Upper lobe of left lung (tissue), 6 donors: Measurements from ENCODE around the gene CD83. TPM values are rescaled to one million over a fixed set of nuclear protein-coding genes. Genes with fewer than 3 reads are reported as not detected.
A peak's percentile ranks its signal among the peaks of the same experiment; 100 is the strongest.

Experiments
- ATAC-seq, 2 donors: fragments of 200-7000 bp; cut with Tn5 transposase; one replicate each; pipeline ENCODE4 v1.9.1; 2022; ENCODE audit warnings: mild to moderate bottlenecking in 2 of 2, moderate library complexity in 2 of 2; ENCODE audit not compliant: low FRiP score in 2 of 2
- DNase-seq, 2 donors: peaks; one replicate each; pipeline ENCODE4 v3.0.0-alpha.2; 2019 to 2020
- H3K27ac ChIP-seq, 4 donors: fragments of 200-600 bp; sonication (generic); one replicate each; pipeline ENCODE4 v1.5.1; 2016 to 2019
- H3K27me3 ChIP-seq, 4 donors: fragments of 200-600 bp; sonication (generic); one replicate each; pipeline ENCODE4 v1.5.1; 2017 to 2019
- H3K36me3 ChIP-seq, 4 donors: fragments of 200-600 bp; sonication (generic); one replicate each; pipeline ENCODE4 v1.5.1; 2016 to 2019
- H3K4me1 ChIP-seq, 4 donors: fragments of 200-600 bp; sonication (generic); one replicate each; pipeline ENCODE4 v1.5.1; 2018 to 2019
- H3K4me3 ChIP-seq, 4 donors: fragments of 200-600 bp; sonication (generic); one replicate each; pipeline ENCODE4 v1.5.1; 2017 to 2019; ENCODE audit warnings: mild to moderate bottlenecking in 2 of 4, moderate library complexity in 1 of 4
- H3K9me3 ChIP-seq, 4 donors: fragments of 200-600 bp; sonication (generic); one replicate each; pipeline ENCODE4 v1.5.1; 2018 to 2019
- EP300 ChIP-seq, 4 donors: sonication (generic); formaldehyde crosslinking; IDR thresholded peaks; one replicate each; pipeline ENCODE4 v1.5.1; 2017; ENCODE audit warnings: antibody characterized with exemption in 4 of 4, control low read depth in 2 of 4
- POLR2A ChIP-seq, 4 donors: fragments of 450-650 bp; IDR thresholded peaks; one replicate each; pipeline ENCODE4 v1.5.1; 2016 to 2017; ENCODE audit warnings: antibody characterized with exemption in 4 of 4, mild to moderate bottlenecking in 2 of 4
- POLR2AphosphoS5 ChIP-seq, 2 donors: sonication (generic); formaldehyde crosslinking; IDR thresholded peaks; one replicate each; pipeline ENCODE4 v1.5.1; 2017; ENCODE audit warnings: antibody characterized with exemption in 2 of 2
- WGBS, 2 donors: methylation state at CpG; one replicate each; pipeline ENCODE4 v1.1.5; 2017 to 2018; 5-methylcytosine and 5-hydroxymethylcytosine counted together
- total RNA-seq, 6 donors: library from RNA; depleted of rRNA in 4 of 6; stranded (reverse); fragments of >200 nt in 4 of 6; gene quantifications; one replicate each; pipeline versions ENCODE4 v1.1.0 to v1.2.1, GENCODE V29; 2016 to 2021
- TF ChIP-seq, protein P1 (sequence below), 6 experiments: fragments of 450-650 bp in 4 of 6; fragments of 200-600 bp in 2 of 6; sonication (generic) in 2 of 6; IDR thresholded peaks; one replicate each; pipeline ENCODE4 v1.5.1; 2016 to 2019; ENCODE audit warnings: antibody characterized with exemption in 6 of 6
- donor health status: DM: no; HTN: no; CAD: no; lungs with moderate emphysema.
- donor health status: DM: no; HTN: yes; CAD: no; lungs with severe emphysema.

CD83 gene
- total RNA-seq, 6 donors from 2014 or later, result 13.6 to 40.6 (median 21.5) TPM

DNA sequence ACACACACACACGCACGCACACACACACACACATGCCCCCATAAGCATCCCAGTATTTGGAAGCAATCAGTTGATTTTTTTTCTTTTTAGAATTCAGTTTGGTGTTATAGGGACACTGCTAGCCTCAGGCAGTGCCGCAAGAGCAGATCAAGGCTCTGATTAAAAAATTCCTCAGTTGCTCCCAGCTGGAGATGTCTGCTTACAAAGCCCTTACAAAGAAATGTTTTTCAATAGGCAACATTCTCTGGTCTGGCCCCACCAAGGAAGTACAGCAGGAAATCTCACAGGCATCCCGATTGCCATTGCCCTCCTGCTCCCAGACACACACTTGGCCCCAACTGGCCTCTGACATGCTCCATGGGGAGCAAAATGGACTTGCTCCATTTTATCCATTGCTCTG, 22.9 kb upstream of the CD83 start:
- peaks cover 0 to under 1% (median 0%) of the 10 kb centered on the region in 4 donors for H3K4me1 ChIP-seq
- WGBS, 2 donors, result 86 to 95% methylated on average over 4 of the region's 4 CpGs
- TF ChIP-seq, protein P1, sequence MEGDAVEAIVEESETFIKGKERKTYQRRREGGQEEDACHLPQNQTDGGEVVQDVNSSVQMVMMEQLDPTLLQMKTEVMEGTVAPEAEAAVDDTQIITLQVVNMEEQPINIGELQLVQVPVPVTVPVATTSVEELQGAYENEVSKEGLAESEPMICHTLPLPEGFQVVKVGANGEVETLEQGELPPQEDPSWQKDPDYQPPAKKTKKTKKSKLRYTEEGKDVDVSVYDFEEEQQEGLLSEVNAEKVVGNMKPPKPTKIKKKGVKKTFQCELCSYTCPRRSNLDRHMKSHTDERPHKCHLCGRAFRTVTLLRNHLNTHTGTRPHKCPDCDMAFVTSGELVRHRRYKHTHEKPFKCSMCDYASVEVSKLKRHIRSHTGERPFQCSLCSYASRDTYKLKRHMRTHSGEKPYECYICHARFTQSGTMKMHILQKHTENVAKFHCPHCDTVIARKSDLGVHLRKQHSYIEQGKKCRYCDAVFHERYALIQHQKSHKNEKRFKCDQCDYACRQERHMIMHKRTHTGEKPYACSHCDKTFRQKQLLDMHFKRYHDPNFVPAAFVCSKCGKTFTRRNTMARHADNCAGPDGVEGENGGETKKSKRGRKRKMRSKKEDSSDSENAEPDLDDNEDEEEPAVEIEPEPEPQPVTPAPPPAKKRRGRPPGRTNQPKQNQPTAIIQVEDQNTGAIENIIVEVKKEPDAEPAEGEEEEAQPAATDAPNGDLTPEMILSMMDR (IDR thresholded peaks at IDR 0.05), result no peak
- no peak overlapping the region for H3K4me3 ChIP-seq
- ATAC-seq (peak in 1 of 2 donors; percentile 15), DNase-seq (no peak)
- no peaks in the 10 kb centered on the region for H3K36me3 ChIP-seq
- H3K27me3 ChIP-seq, result no peaks in the 10 kb centered on the region
- no peaks in the 10 kb centered on the region for H3K9me3 ChIP-seq
- no peak overlapping the region for H3K27ac ChIP-seq

DNA sequence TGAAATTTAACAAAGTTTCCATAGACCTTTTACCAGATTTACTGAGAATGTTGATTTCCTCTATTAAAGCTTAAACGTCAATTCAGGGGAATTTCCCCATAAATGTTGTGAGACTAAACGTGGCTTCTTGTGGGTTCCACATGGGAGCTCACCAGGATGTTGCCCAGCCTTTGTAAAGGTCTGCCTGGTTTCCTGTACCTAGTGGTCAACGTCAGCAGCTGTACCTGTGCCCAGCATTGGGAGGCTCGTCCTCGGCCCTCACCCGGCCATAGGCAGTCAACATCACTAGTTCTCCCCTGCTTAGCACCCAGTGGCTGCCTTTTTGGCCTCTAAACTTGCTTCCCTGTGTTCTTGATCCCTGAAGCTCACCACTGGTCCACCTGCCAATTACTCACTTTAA, 22.1 kb upstream of the CD83 start:
- no peaks in the 10 kb centered on the region for H3K9me3 ChIP-seq
- no peak overlapping the region for H3K27ac ChIP-seq
- DNase-seq (no peak), ATAC-seq (no peak)
- 78 to 92% methylated on average over 6 of the region's 6 CpGs for WGBS, 2 donors
- H3K27me3 ChIP-seq, result no peaks in the 10 kb centered on the region
- no peaks in the 10 kb centered on the region for H3K36me3 ChIP-seq
- no peak overlapping the region for H3K4me3 ChIP-seq
- TF ChIP-seq, protein P1 (IDR thresholded peaks at IDR 0.05), result no peak
- TF ChIP-seq EP300 (IDR thresholded peaks at IDR 0.05), result no peak
- no peak for TF ChIP-seq POLR2AphosphoS5 (IDR thresholded peaks at IDR 0.05)
- H3K4me1 ChIP-seq, result peaks cover 0 to 7% (median 0%) of the 10 kb centered on the region in 4 donors

DNA sequence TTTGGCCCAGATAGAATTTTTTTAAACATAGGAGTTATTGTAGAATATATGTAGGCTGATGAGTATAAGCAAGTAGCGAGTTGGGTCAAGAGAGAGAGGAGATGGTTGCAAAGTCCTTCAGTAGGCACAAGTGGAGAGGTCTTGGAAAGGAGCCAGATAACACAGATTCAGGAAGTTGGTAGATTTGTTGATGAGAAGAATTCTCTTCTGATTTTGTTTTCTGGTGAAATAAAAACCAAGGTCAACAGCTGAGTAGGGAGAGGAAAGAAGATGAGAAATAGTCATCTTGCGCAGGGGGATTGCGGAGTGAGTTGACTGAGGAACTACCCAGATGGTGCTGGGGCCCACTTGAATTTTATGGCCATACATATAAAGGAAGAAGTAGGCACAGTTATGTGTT, 17.4 kb upstream of the CD83 start:
- TF ChIP-seq POLR2AphosphoS5 (IDR thresholded peaks at IDR 0.05) (no peak), EP300 (IDR thresholded peaks at IDR 0.05) (no peak), POLR2A (IDR thresholded peaks at IDR 0.05) (no peak)
- TF ChIP-seq, protein P1 (IDR thresholded peaks at IDR 0.05), result no peak
- Histone ChIP-seq H3K27ac (no peak overlapping the region), H3K27me3 (no peaks in the 10 kb centered on the region), H3K4me3 (no peak overlapping the region), H3K9me3 (no peaks in the 10 kb centered on the region), H3K4me1 (peaks cover 0 to 9% (median 0%) of the 10 kb centered on the region in 4 donors), H3K36me3 (no peaks in the 10 kb centered on the region)
- DNase-seq (no peak), ATAC-seq (peak in 1 of 2 donors; percentile 55)
- WGBS, 2 donors, result 60 to 73% methylated on average over 3 of the region's 3 CpGs

DNA sequence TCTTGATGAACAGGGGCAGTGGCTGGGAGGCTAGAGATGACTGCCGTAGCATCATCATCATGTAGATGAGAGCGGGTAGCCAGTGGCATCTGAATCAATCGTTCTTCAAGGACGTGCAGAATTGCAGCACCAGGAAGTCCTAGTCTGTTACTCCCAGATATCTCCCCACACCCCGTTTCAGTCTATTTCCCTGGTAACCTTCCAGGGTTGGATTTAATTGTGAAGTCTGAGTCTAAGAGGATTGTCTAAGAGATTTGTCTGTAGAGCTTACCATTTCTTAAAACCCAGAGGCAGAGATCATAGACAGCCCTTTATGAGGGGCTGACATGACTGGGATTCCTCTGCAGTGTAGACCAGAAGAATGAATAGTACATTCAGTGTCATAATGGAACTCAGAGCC, 16.6 kb upstream of the CD83 start:
- Histone ChIP-seq H3K27ac (no peak overlapping the region), H3K9me3 (no peaks in the 10 kb centered on the region), H3K4me1 (peaks cover 0 to 9% (median 0%) of the 10 kb centered on the region in 4 donors), H3K36me3 (no peaks in the 10 kb centered on the region), H3K4me3 (no peak overlapping the region), H3K27me3 (no peaks in the 10 kb centered on the region)
- TF ChIP-seq, protein P1 (IDR thresholded peaks at IDR 0.05), result no peak
- ATAC-seq, result no peak
- 67 to 68% methylated on average over 5 of the region's 5 CpGs for WGBS, 2 donors
- no peak for DNase-seq

DNA sequence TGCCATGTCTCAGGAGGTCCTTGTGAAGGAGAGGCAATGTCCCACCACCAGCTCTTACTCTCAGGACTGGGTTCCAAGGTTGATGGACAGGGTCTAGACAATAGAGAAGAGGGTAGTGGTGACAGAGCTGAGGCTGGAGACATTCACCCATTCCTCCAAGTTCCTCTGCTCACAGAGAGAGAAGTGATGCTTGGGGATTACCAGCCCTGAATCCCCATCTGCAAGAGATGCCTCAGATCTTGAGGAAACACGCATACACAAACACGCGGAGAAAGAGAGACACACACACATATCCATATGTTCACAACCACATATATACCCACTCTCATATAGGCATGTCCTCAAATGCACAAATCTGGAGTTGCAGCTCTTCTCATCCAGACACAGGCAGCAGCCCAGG, 15.2 kb upstream of the CD83 start:
- Histone ChIP-seq H3K4me1 (peaks cover 0 to 9% (median 0%) of the 10 kb centered on the region in 4 donors), H3K36me3 (no peaks in the 10 kb centered on the region), H3K27me3 (no peaks in the 10 kb centered on the region), H3K27ac (no peak overlapping the region), H3K4me3 (no peak overlapping the region), H3K9me3 (peaks cover 0 to 8% (median 5%) of the 10 kb centered on the region in 4 donors)
- WGBS, 2 donors, result 96 to 100% methylated on average over 3 of the region's 3 CpGs
- no peak for TF ChIP-seq POLR2AphosphoS5 (IDR thresholded peaks at IDR 0.05)
- TF ChIP-seq, protein P1 (IDR thresholded peaks at IDR 0.05), result no peak
- no peak for TF ChIP-seq EP300 (IDR thresholded peaks at IDR 0.05)
- TF ChIP-seq POLR2A (IDR thresholded peaks at IDR 0.05), result no peak
- ATAC-seq (no peak), DNase-seq (no peak)
